Astrocyte (in vitro differentiated cells and primary cell): ENCODE results near the gene COL8A2. TPM values are rescaled to one million over a fixed set of nuclear protein-coding genes. Genes with fewer than 3 reads are reported as not detected.

Experiments used
- DNase-seq: peaks from one replicate; pipeline ENCODE4 v3.0.0-alpha.2; 2010; ENCODE audit warnings: low read depth
- FAIRE-seq: peaks from 2 replicates; lab custom pipeline; 2011; peaks lifted over from hg19 to GRCh38; lab: Jason Lieb, UNC
- H2AFZ ChIP-seq: 2 replicates; pipeline ENCODE4 v1.6.0; 2012; ENCODE audit warnings: low read depth, low read length, inconsistent platforms
- H3K27ac ChIP-seq: 2 replicates; pipeline ENCODE4 v1.5.1; 2011; ENCODE audit warnings: low read depth, low read length, inconsistent platforms
- H3K27me3 ChIP-seq: 2 replicates; pipeline ENCODE4 v1.6.0; 2011; ENCODE audit warnings: low read length, inconsistent platforms; ENCODE audit not compliant: insufficient read depth
- H3K36me3 ChIP-seq: 2 replicates; pipeline ENCODE4 v1.5.1; 2011; ENCODE audit warnings: low read length, inconsistent platforms; ENCODE audit not compliant: insufficient read depth
- H3K4me1 ChIP-seq: 2 replicates; pipeline ENCODE4 v1.5.1; 2011; ENCODE audit warnings: low read length, inconsistent platforms; ENCODE audit not compliant: insufficient read depth
- H3K4me2 ChIP-seq: 2 replicates; pipeline ENCODE4 v1.6.0; 2012; ENCODE audit warnings: low read length, inconsistent platforms
- H3K4me3 ChIP-seq: 2 replicates; pipeline ENCODE4 v1.5.1; 2011; ENCODE audit warnings: low read depth, mild to moderate bottlenecking, low read length, inconsistent platforms; ENCODE audit not compliant: insufficient read depth
- H3K79me2 ChIP-seq: 2 replicates; pipeline ENCODE4 v1.6.0; 2012; ENCODE audit warnings: mild to moderate bottlenecking, low read length, inconsistent platforms; ENCODE audit not compliant: insufficient read depth
- H3K9ac ChIP-seq: 2 replicates; pipeline ENCODE4 v1.6.0; 2012; ENCODE audit warnings: mild to moderate bottlenecking, low read length, inconsistent platforms
- H3K9me3 ChIP-seq: 2 replicates; pipeline ENCODE4 v1.5.1; 2012; ENCODE audit warnings: low read depth, mild to moderate bottlenecking, low read length, inconsistent platforms; ENCODE audit not compliant: insufficient read depth
- H4K20me1 ChIP-seq: 2 replicates; pipeline ENCODE4 v1.6.0; 2012; ENCODE audit warnings: low read length, inconsistent platforms; ENCODE audit not compliant: insufficient read depth
- H3K27ac Mint-ChIP-seq: one replicate; pipeline ENCODE4 v1.8.0; 2021; ENCODE audit warnings: mild to moderate bottlenecking, mixed read lengths; ENCODE audit not compliant: unreplicated experiment
- H3K27me3 Mint-ChIP-seq: one replicate; pipeline ENCODE4 v1.8.0; 2021; ENCODE audit warnings: low read depth, mixed read lengths; ENCODE audit not compliant: unreplicated experiment
- H3K36me3 Mint-ChIP-seq: one replicate; pipeline ENCODE4 v1.8.0; 2021; ENCODE audit warnings: low read depth, mixed read lengths; ENCODE audit not compliant: unreplicated experiment
- H3K4me1 Mint-ChIP-seq: one replicate; pipeline ENCODE4 v1.8.0; 2021; ENCODE audit warnings: low read depth, mixed read lengths; ENCODE audit not compliant: unreplicated experiment
- H3K4me3 Mint-ChIP-seq: one replicate; pipeline ENCODE4 v1.8.0; 2021; ENCODE audit warnings: mild to moderate bottlenecking, moderate library complexity, mixed read lengths; ENCODE audit not compliant: unreplicated experiment
- H3K9me3 Mint-ChIP-seq: one replicate; pipeline ENCODE4 v1.8.0; 2021; ENCODE audit warnings: mild to moderate bottlenecking, mixed read lengths; ENCODE audit not compliant: unreplicated experiment
- EZH2 ChIP-seq: IDR thresholded peaks from 2 replicates; pipeline ENCODE4 v1.6.1; 2012; ENCODE audit warnings: mild to moderate bottlenecking, low read length, inconsistent platforms; ENCODE audit not compliant: insufficient read depth
- total RNA-seq: library from RNA; stranded (reverse); gene quantifications from 2 replicates; pipeline ENCODE4 v1.2.1, GENCODE V29; 2021
- TF ChIP-seq, protein P1 (sequence below): IDR thresholded peaks from 2 replicates; pipeline ENCODE4 v1.5.1; 2011; ENCODE audit warnings: low read depth, mild to moderate bottlenecking, inconsistent platforms, low read length, moderate library complexity; ENCODE audit not compliant: insufficient read depth

Gene COL8A2
- total RNA-seq, 1 donor from 2014 or later, result 3.4 TPM

DNA sequence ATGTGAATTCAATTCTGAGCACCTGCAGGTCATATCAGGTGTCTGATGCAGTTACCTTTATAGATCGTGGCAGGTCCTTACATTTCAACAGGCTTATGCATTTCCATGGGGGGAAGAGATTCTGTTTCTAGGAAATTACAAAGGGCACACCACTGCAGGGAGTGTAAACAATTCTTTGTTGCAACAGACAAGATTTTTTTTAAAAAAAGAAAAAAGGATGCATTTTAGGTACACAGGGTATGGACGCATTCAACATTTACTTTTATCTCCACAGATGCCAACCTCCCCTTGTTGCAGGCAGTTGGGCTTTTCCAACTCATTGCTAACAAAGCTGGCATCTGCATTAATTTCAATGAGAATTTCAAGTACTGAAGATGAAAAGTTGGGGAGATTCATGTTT, 54.7 kb downstream of the COL8A2 start:
- Mint-ChIP-seq H3K9me3 (no peaks in the 10 kb centered on the region), H3K4me3 (no peak overlapping the region), H3K4me1 (no peaks in the 10 kb centered on the region), H3K36me3 (no peaks in the 10 kb centered on the region), H3K27me3 (no peaks in the 10 kb centered on the region), H3K27ac (no peak overlapping the region)
- Histone ChIP-seq H3K4me1 (no peaks in the 10 kb centered on the region), H3K27ac (no peak overlapping the region), H3K36me3 (no peaks in the 10 kb centered on the region), H2AFZ (no peak overlapping the region), H3K4me2 (no peak overlapping the region), H3K27me3 (no peaks in the 10 kb centered on the region), H4K20me1 (no peaks in the 10 kb centered on the region), H3K79me2 (no peaks in the 10 kb centered on the region), H3K9ac (no peak overlapping the region), H3K9me3 (no peaks in the 10 kb centered on the region), H3K4me3 (no peak overlapping the region)
- TF ChIP-seq EZH2, result no peak
- TF ChIP-seq, protein P1, sequence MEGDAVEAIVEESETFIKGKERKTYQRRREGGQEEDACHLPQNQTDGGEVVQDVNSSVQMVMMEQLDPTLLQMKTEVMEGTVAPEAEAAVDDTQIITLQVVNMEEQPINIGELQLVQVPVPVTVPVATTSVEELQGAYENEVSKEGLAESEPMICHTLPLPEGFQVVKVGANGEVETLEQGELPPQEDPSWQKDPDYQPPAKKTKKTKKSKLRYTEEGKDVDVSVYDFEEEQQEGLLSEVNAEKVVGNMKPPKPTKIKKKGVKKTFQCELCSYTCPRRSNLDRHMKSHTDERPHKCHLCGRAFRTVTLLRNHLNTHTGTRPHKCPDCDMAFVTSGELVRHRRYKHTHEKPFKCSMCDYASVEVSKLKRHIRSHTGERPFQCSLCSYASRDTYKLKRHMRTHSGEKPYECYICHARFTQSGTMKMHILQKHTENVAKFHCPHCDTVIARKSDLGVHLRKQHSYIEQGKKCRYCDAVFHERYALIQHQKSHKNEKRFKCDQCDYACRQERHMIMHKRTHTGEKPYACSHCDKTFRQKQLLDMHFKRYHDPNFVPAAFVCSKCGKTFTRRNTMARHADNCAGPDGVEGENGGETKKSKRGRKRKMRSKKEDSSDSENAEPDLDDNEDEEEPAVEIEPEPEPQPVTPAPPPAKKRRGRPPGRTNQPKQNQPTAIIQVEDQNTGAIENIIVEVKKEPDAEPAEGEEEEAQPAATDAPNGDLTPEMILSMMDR, result no peak
- no peak for FAIRE-seq
- DNase-seq, result no peak

DNA sequence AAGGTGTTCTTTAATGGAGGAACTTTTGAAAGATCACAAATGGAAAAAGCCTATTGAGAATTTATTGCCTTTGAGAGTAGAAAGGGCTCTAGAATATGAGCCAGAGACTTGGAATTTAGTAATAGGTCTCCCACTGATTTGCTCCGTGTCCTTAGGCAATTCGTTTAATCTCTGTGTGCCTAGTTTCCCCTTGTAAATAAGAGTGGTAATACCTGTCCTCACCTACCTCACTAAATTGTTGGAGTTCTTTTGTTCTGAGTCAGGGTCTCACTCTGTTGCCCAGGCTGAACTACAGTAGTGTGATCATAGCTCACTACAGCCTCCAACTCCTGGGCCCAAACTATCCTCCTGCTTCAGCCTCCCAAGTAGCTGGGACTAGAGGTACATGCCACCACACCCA, 56.2 kb downstream of the COL8A2 start:
- H3K4me3 Mint-ChIP-seq, result no peak overlapping the region
- H3K9me3 Mint-ChIP-seq, result no peaks in the 10 kb centered on the region
- H4K20me1 ChIP-seq, result no peaks in the 10 kb centered on the region
- no peaks in the 10 kb centered on the region for H3K4me1 Mint-ChIP-seq
- FAIRE-seq (no peak), DNase-seq (no peak)
- H3K79me2 ChIP-seq, result no peaks in the 10 kb centered on the region
- H3K27me3 Mint-ChIP-seq, result no peaks in the 10 kb centered on the region
- TF ChIP-seq, protein P1, result no peak
- no peak for TF ChIP-seq EZH2
- no peak overlapping the region for H3K9ac ChIP-seq
- no peaks in the 10 kb centered on the region for H3K4me1 ChIP-seq
- H3K4me2 ChIP-seq, result no peak overlapping the region
- no peak overlapping the region for H3K27ac ChIP-seq
- H3K4me3 ChIP-seq, result no peak overlapping the region
- no peak overlapping the region for H2AFZ ChIP-seq
- H3K36me3 ChIP-seq, result no peaks in the 10 kb centered on the region
- H3K27ac Mint-ChIP-seq, result no peak overlapping the region
- no peaks in the 10 kb centered on the region for H3K9me3 ChIP-seq
- no peaks in the 10 kb centered on the region for H3K36me3 Mint-ChIP-seq
- H3K27me3 ChIP-seq, result no peaks in the 10 kb centered on the region

DNA sequence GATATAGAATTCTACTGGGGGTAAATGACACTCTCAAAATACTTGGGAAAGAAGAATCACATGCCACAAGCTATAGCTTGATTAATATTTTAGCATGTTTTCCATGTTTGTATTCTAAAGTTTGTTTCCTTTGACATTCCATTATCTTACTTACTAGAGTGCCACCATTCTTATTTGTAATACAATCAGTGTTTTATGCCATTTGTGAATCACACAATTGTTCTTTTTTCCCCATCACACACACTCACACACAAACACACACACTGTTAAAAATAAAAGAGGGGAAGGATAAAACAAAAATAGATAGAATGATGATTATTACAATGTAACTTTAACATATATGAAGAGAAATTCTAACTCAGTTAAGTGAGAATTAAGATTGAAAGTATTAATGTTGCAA, 57.2 kb downstream of the COL8A2 start:
- H3K9me3 ChIP-seq, result no peaks in the 10 kb centered on the region
- Mint-ChIP-seq H3K27me3 (no peaks in the 10 kb centered on the region), H3K36me3 (no peaks in the 10 kb centered on the region), H3K4me3 (no peak overlapping the region), H3K27ac (no peak overlapping the region), H3K4me1 (no peaks in the 10 kb centered on the region), H3K9me3 (no peaks in the 10 kb centered on the region)
- no peak overlapping the region for H3K4me3 ChIP-seq
- DNase-seq (no peak), FAIRE-seq (no peak)
- H2AFZ ChIP-seq, result no peak overlapping the region
- no peak overlapping the region for H3K27ac ChIP-seq
- no peaks in the 10 kb centered on the region for H3K79me2 ChIP-seq
- H3K4me2 ChIP-seq, result no peak overlapping the region
- no peaks in the 10 kb centered on the region for H3K27me3 ChIP-seq
- H3K36me3 ChIP-seq, result no peaks in the 10 kb centered on the region
- no peaks in the 10 kb centered on the region for H4K20me1 ChIP-seq
- TF ChIP-seq EZH2, result no peak
- TF ChIP-seq, protein P1, result no peak
- H3K4me1 ChIP-seq, result no peaks in the 10 kb centered on the region
- H3K9ac ChIP-seq, result no peak overlapping the region
